Right lobe of liver (tissue), 4 donors: ENCODE data around the gene NDOR1.

Source experiments
- POLR2A ChIP-seq: fragments of 450-650 bp; IDR thresholded peaks from one replicate; pipeline ENCODE4 v1.6.1; 2017; ENCODE audit warnings: antibody characterized with exemption, mild to moderate bottlenecking
- TF ChIP-seq, protein P1 (sequence below), 4 donors: fragments of 200-600 bp in 3 of 4; fragments of 450-650 bp in 1 of 4; IDR thresholded peaks; one replicate each; pipeline versions ENCODE4 v1.5.1 to v1.8.0; 2016 to 2022; ENCODE audit warnings: antibody characterized with exemption in 4 of 4, mild to moderate bottlenecking in 2 of 4
- donor health status: DM: no; HTN: no; CAD: no.
- donor health status: DM: no; HTN: no; CAD: no.
- donor health status: DM: no; HTN: yes; CAD: no.

DNA sequence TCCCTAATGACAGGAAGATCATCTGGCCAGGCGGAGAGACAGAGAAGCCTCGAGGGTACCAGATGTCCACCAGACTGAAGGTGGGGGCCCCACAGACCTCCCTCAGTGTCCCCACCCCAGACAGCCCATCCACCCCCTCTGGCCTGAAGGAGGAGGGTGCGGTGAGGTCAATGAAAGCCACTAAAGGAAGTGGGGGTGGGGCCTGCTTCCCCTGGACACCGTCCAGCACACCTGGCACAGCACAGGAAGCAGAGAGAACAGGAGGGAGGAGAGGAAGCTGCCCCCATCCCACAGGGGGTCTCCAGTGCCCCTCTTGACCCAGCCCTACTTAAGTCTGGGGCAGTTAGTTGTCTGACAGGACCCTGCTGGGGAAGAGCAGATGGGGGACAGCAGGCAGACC is 46.9 kb upstream of the NDOR1 start:
- TF ChIP-seq, protein P1, sequence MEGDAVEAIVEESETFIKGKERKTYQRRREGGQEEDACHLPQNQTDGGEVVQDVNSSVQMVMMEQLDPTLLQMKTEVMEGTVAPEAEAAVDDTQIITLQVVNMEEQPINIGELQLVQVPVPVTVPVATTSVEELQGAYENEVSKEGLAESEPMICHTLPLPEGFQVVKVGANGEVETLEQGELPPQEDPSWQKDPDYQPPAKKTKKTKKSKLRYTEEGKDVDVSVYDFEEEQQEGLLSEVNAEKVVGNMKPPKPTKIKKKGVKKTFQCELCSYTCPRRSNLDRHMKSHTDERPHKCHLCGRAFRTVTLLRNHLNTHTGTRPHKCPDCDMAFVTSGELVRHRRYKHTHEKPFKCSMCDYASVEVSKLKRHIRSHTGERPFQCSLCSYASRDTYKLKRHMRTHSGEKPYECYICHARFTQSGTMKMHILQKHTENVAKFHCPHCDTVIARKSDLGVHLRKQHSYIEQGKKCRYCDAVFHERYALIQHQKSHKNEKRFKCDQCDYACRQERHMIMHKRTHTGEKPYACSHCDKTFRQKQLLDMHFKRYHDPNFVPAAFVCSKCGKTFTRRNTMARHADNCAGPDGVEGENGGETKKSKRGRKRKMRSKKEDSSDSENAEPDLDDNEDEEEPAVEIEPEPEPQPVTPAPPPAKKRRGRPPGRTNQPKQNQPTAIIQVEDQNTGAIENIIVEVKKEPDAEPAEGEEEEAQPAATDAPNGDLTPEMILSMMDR (IDR thresholded peaks at IDR 0.05) = no peak
- no peak for TF ChIP-seq POLR2A
